Skin epidermis (tissue), 12 donors: ENCODE measurements around the gene EYS.
"Not testable (repeated sequence)": the region's sequence is repeated elsewhere in the genome, so short reads cannot be mapped to it uniquely, and the experiment has no call there.

Experiments used
- H3K27ac ChIP-seq, 21 experiments: fragments of 200-600 bp; sonication (generic) in 11 of 21; one replicate each; pipeline ENCODE4 v1.5.0; 2020; ENCODE audit warnings: mild to moderate bottlenecking in 3 of 21, inconsistent platforms in 2 of 21, moderate library complexity in 2 of 21
- H3K4me3 ChIP-seq, 7 experiments: fragments of 200-600 bp; sonication (generic) in 2 of 7; one replicate each; pipeline ENCODE4 v1.5.0; 2020; ENCODE audit warnings: inconsistent platforms in 2 of 7, mild to moderate bottlenecking in 2 of 7, moderate library complexity in 1 of 7

EYS gene

DNA sequence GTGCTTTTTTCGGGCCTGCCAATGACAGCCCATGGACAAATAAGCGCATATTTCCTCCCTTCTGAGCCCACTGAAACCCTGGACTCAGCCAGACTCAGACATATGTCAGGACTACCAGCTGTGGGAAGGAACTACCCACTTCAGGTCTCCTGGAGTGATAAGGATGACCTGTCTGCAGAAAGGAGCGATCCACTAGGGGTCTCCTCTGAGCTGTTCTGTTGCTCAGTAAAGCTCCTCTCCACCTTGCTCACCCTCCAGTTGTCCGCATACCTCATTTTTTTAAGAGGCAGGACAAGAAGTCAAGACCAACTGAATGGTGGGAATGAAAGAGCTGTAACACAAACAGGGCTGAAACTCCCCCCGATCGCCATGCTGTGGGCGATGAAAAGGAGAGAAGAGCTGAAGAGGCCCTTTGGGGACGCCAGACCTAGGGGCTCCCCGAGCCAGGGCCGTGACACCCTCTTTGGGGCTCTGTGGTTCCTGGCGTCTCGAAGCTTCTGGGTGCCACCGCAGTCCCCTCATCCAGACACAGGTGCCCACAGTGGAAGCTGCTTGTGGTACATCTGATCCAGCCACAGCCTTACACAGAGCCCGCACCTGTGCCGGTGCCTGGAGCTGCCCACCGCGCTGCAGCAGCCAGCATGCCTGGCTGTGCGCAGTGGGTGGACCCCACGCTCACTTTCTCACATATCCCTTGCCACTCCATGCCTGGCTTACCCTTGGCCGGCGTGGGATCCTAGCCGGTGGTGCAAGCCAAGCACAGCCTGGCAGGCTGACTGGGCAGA, 68.8 kb downstream of the EYS start:
- Histone ChIP-seq H3K27ac (no peak overlapping the region), H3K4me3 (no peak overlapping the region)

DNA sequence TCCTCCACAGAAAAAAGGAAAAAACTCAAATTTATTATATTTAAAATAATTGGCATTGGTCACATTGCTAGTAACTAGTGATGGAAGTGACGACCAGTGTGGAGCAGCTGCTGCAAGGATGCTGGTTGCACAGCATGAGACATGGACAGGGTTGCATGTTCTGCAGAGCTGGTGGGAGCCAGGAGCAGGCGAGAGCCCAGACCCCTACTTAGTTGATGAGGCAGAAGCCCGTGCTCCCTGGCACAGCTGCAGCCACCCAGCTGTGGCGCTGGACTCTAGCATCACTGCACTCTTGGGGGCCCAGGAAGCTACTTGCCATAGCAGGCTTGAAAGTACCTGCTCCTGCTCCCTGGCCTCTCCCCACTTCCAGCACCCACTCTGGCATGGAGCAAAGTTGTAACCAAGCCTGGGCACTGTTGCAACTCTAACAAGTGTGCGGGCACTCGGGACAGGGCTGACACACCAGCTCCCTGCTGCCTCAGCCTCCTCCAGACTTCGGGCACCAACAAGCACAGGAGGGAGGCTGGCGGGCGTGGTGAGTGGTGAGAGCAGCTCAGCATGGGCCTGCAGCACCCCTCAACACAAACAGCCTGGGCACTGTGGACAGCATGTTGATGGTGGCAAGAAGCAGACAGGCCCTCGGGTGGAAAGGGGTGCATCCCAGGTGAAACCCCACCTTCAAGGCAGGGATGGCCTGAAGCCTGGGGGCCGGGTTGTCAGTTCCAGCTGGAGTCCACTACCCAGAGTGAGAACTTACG, 69.6 kb downstream of the EYS start:
- no peak overlapping the region for H3K4me3 ChIP-seq
- H3K27ac ChIP-seq, result no peak overlapping the region

DNA sequence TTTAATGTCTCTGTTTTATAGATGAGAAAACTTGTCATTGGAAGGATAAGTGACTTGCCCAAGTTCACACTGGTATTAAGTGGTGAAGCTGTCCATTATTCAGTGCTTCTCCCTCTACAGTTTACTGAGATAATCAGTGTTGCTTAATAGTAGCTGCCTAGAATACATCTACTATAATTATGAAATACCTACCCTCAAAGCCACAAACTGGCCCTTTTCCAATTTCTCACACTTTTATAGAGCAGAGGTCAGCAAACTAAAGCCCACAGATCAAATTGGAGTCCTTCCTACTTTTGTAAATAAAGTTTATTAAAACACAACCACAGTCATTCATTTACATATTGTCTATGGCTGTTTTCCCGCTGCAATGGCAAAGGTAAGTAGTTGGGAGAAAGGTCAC, 73.5 kb downstream of the EYS start:
- H3K4me3 ChIP-seq, result no peak overlapping the region
- H3K27ac ChIP-seq, result no peak overlapping the region

DNA sequence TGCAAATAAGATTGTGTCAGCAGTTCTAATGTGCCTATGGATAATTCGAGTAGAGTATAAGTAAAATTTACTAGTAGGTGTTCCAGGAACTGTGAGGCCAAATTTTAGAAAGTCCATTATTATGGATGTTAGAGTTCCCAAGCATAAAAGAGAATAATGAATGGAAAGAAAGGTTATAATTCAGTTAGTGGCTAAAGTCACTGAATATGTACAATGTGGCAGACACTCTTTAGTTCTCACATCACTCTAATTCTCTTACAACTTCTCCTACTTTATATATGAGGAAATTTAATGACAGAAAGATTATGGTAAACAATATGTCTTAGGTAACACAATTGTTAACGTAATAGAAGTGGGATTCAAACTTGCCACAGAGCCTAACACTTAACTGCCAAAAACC, 75.3 kb downstream of the EYS start:
- Histone ChIP-seq H3K27ac (no peak overlapping the region), H3K4me3 (no peak overlapping the region)

DNA sequence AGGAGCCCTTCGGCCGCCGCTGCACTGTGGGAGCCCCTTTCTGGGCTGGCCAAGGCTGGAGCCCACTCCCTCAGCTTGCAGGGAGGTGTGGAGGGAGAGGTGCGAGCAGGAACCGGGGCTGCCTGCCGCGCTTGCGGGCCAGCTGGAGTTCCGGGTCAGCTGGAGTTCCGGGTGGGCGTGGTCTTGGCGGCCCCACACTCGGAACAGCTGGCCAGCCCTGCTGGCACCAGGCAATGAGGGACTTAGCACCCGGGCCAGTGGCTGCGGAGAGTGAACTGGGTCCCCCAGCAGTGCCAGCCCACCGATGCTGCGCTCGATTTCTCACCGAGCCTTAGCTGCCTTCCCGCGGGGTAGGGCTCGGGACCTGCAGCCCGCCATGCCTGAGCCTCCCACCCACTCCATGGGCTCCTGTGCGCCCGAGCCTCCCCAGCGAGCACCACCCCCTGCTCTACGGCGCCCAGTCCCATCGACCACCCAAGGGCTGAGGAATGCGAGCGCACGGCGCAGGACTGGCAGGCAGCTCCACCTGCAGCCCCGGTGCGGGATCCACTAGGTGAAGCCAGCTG, 79.5 kb downstream of the EYS start:
- not testable (repeated sequence) for H3K4me3 ChIP-seq, H3K27ac ChIP-seq

DNA sequence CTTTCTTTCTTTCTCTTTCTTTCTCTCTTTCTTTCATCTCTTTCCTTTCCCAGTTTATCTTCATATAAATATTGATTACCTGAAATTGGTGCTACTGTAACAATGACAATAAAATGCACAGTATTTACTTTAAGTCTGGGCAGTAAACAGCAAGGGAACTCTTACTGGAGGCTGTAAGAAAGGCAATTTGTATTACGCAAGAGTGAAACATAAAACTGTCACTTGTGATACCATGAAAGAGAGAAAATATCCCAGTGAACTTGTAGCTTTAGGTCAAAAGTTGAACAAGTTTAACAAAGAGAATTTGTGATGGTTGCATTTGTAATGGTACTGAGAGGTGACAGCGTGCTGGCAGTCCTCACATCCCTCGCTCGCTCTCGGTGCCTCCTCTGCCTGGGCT, 80.0 kb downstream of the EYS start:
- Histone ChIP-seq H3K4me3 (no peak overlapping the region), H3K27ac (no peak overlapping the region)

DNA sequence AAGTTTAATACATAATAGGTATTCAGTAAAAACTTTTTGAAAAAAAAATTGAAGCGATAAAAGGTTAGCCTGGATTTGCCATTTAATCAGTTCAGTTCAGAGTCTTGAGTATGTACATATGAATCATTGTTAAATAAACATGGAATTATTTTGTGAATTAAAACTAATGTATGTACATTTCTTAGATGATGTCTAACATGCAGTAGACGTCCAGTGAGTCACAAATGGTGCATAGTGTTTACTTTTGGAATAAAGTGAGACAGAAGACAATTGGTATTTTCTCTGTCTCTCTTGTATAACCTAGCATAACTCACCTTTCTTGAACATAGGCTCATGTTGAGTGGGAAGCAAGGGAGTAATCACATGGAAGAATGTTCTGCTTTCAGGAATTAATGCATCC, 83.5 kb downstream of the EYS start:
- no peak overlapping the region for H3K4me3 ChIP-seq
- H3K27ac ChIP-seq, result no peak overlapping the region

DNA sequence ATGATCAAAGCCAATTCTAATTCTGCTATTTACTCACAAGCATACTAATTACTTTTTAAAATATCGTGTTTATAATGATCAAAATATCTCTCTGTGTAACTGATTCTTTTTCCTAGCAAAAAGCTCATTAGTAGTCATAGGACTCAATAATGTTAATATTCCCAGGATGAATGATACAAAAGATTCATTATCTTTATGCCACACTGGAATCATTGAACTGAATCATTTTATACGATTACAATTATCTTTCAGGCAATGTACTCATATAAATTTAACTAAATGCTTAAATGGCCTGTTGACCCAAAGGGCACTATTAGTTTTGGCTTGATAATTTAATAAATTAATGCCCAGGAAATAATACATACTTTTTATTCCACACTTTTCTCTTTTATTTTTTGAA, 96.3 kb downstream of the EYS start:
- no peak overlapping the region for H3K27ac ChIP-seq
- no peak overlapping the region for H3K4me3 ChIP-seq

DNA sequence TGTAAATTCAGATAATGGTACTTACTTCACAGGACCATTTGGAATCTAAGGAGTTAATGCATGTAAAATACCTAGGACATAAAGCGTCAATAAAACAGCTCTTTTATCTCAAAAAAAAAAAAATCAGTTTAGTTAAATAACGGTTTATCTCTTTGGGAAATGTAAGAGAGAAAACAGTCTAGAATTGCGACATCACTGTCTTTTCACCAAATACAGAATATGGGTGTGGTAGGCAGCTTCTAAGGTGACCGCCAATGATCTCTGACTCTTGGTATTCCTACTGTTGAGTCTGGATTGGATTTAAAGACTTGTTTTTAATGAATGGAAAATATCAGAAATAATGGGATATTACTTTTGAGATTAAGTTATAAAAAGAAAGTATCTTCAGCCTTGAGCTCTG, 111.5 kb downstream of the EYS start:
- no peak overlapping the region for H3K4me3 ChIP-seq
- no peak overlapping the region for H3K27ac ChIP-seq

DNA sequence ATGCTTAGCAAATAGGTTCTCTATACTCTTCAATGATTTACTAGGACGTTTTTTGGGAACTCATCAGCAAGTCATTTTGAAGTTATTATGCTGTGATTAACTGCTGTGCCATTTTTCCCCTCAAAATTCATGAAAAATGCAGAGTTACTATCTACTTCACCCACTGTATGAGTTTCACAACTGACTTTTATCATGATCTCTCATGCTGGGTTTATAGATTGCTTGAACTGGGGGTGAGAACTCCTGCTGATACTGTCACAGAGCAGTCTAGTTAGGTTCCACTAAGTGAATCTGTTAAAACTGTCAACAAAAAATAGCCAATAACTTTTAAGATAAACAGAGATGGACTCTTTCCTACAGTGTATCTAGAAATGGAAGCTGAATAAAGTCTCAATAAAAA, 136.7 kb downstream of the EYS start:
- H3K4me3 ChIP-seq, result no peak overlapping the region

DNA sequence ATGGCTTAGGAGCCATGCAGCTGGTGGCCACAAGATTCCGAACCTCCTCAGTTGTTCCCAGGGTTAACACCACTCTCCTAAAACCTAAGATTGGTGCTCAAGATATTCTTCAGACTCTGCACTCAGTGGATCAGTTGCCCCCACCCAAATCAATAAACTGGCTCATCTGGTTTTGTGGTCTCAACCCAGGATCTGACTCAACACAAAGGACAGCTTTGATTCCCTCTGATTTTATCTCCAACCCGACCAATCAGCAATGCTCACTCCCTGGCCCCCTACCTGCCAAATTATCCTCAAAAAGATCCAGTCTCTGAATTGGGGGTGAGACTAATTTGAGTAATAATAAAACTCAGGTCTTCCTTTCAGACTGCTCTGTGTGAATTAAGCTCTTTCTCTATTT, 137.5 kb downstream of the EYS start:
- no peak overlapping the region for H3K4me3 ChIP-seq
- H3K27ac ChIP-seq, result no peak overlapping the region

More for the DNA sequence above, 136.7 kb downstream of the EYS start:
- no peak overlapping the region for H3K27ac ChIP-seq

DNA sequence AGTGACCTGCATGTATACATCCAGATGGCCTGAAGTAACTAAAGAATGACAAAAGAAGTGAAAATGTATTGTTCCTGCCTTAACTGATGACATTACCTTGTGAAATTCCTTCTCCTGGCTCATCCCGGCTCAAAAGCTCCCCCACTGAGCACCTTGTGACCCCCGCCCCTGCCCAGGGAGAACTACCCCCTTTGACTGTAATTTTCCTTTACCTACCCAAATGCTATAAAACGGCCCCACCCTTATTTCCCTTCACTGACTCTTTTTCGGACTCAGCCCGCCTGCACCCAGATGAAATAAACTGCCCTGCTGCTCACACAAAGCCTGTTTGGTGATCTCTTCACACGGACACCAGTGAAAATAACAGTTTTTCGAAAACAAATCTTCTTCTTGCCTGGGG, 138.0 kb downstream of the EYS start:
- not testable (repeated sequence) for H3K27ac ChIP-seq, H3K4me3 ChIP-seq

DNA sequence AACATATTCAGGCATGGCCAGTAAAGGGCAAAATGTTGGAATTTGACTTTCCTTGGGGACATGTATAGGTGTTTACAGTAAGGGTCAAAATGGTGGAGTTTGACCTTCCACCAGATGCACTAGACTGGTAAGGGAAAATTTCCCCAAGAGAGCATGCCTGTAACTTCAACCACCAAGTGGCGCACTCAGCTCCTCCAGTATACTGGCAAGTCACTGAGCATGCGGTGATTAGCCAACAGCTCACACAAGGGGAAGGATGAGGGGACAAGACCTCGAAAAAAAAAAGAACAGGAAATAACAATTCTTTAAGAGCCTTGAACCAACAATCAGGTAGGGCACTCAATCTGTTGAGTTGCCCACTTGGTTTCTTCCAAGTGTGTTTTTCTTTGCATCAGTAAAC, 140.9 kb downstream of the EYS start:
- Histone ChIP-seq H3K4me3 (no peak overlapping the region), H3K27ac (no peak overlapping the region)

DNA sequence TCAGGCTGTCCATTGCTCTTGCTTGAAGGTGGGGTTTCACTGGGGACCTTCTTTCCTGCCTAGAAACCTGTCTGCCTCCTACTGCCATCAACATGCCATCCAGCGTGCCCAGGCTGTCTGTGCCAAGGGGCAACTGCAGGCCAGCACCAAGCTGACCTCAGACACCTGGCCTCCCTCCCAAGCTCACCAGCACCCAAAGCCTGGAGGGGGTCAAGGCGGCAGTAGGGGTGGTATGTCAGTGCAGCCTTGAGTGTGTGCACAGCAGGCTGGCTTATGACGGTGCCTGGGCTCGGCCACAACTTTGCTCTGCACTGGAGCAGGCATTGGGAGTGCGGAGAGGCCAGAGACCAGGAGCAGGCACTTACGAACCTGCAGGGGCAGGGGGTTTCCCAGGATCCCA, 149.0 kb downstream of the EYS start:
- Histone ChIP-seq H3K27ac (no peak overlapping the region), H3K4me3 (no peak overlapping the region)

DNA sequence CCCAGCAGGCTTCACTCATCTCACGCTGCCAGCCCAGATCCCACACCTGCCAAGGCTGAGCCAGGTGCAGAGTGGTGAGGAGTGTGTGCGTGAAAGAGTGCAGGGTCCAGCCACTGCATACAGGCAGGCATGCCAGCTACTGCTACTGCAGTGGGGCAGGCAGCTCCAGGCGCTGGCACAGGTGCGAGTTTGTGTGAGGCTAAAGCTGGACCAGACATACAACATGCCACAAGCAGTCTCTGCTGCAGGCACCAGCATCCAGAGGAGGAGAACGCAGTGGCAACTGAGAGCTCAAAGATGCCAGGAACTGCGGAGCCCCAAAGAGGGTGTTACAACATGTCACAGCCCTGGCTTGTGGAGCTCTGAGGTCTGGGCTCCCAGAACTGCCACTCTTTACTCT, 149.8 kb downstream of the EYS start:
- H3K4me3 ChIP-seq, result no peak overlapping the region
- H3K27ac ChIP-seq, result no peak overlapping the region

DNA sequence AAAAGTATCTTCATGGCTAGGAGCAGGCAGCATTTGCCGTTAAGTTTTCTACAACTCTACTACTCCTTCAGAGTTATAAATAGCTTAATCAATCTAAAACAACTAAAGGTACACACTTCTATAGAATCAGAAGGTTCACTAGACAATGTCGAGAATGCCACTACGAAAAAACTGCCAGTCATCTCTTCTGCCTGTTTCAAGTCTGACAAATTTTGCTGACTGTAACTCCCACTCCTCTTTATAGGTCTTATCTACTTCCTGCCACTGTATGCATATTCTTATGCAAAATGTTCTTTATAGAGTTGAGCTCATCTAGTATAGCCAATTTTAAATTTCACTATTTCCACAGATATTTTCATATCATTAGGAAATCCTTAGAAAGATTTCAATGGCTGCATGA, 160.1 kb downstream of the EYS start:
- Histone ChIP-seq H3K27ac (no peak overlapping the region), H3K4me3 (no peak overlapping the region)

DNA sequence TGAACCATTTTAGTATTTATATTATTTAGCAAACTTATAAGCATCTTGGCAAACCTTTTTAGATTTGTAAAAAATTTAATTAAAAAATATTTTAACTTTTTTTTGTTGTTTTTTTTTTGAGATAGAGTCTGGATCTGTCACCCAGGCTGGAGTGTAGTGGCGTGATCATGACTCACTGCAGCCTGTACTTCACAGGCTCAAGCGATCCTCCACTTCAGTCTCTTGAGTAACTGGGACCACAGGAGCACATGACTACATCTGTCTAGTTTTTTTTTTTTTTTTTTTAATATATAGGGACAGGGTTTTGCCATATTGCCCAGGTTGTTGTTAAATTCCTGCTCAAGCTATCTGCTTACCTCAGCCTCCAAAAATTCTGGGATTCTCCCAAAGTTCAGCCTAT, 161.1 kb downstream of the EYS start:
- no peak overlapping the region for H3K4me3 ChIP-seq
- H3K27ac ChIP-seq, result no peak overlapping the region

DNA sequence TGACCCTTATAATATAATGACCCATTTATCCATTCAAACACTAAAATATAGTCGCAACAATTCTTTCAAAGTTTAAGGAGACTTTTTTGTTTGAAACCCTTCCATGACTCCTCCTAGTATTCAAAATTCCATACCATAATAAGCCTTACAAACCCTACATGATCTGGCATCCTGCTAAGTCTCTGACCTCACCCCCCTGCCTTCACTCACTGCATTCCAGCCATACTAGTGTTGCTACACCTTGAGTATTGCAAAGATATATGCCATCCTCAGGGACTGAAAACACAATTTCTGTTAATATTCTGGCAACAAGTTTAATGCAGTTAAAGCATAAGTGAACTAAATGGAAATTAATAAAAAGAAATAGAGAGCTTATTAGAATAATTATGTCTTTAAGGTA, 168.4 kb downstream of the EYS start:
- H3K4me3 ChIP-seq, result no peak overlapping the region
- no peak overlapping the region for H3K27ac ChIP-seq

DNA sequence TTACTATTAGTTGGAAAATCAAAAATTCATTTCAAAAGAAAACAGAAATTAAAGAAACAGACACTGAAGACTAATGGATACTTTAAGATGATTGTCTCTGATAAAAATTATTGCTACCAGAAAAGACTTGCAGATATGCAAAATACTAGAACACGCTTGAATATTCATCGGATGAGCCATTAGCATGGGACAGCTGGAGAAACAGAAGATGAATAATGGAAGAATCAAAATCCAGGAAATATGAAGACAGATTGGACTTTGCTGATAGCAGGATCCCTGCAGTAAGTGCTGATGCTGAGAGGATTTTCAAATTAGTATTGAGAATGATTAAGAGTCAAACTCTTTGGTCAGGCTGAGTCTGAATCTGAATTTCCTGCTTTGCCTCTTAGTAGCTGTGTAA, 169.4 kb downstream of the EYS start:
- no peak overlapping the region for H3K4me3 ChIP-seq

DNA sequence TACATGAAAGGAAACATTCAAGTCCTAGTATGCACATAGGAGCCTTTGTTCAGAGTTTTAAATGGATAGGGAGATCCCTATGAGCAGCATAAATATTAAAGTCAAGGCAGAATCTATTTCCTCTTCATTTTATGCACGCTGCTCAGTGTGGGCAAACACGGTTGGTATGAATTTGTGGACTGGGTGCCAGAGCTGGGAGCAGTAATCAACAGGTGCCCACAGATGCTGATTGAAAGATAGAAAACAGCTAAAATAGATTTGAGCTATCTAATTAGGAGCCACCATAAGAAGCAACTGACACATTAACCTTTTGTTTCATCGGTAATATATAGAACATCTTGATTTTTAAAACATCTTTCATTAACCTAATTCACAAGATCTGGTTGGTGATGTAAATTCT, 175.5 kb downstream of the EYS start:
- Histone ChIP-seq H3K4me3 (no peak overlapping the region), H3K27ac (no peak overlapping the region)

More for the DNA sequence above, 169.4 kb downstream of the EYS start:
- H3K27ac ChIP-seq, result no peak overlapping the region

DNA sequence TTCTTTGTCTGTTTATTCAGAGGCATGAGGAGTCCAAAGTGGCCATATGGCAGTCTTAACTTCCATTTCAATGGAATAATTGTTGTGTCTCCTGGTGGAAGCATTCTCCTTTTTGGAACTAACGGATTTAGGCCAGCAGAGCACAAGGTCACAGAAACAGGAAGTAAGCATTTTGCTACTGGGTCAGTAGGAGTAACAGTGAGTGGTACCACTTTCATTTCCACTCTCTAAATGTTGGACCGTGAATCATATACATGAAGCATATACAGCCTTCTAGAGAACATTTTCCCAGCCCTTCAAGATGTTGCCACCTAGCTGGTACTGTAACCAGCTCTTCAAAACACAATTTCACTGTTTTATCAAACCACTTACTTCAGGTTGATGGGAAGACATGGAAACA, 182.8 kb downstream of the EYS start:
- no peak overlapping the region for H3K4me3 ChIP-seq
- H3K27ac ChIP-seq, result no peak overlapping the region
